Esophagus muscularis mucosa (tissue), 4 donors: ENCODE data around the gene MAD1L1. TPM values are rescaled to one million over a fixed set of nuclear protein-coding genes. Genes with fewer than 3 reads are reported as not detected.

Experiments
- DNase-seq: peaks from one replicate; pipeline ENCODE4 v3.0.0-alpha.2; 2017; ENCODE audit errors: extremely low spot score
- H3K27ac ChIP-seq, 4 donors: fragments of 200-600 bp; sonication (generic); replicated peaks in 1 of 4; 1 replicate in 3 of 4; 2 replicates in 1 of 4; pipeline ENCODE4 v1.5.1; 2016 to 2019; ENCODE audit warnings: mild to moderate bottlenecking in 1 of 4
- H3K27me3 ChIP-seq, 4 donors: fragments of 200-600 bp; sonication (generic); one replicate each; pipeline versions ENCODE4 v1.5.1 to v1.6.0; 2016 to 2019
- H3K36me3 ChIP-seq, 4 donors: fragments of 200-600 bp; sonication (generic); one replicate each; pipeline ENCODE4 v1.5.1; 2016 to 2019
- H3K4me1 ChIP-seq, 4 donors: fragments of 200-600 bp; sonication (generic); one replicate each; pipeline ENCODE4 v1.5.1; 2016 to 2019
- H3K4me3 ChIP-seq, 4 donors: fragments of 200-600 bp; sonication (generic); 1 replicate in 2 of 4; 2 replicates in 2 of 4; pipeline ENCODE4 v1.5.1; 2016 to 2019; ENCODE audit warnings: mild to moderate bottlenecking in 4 of 4, moderate library complexity in 1 of 4
- H3K9me3 ChIP-seq, 4 donors: fragments of 200-600 bp; sonication (generic); 1 replicate in 3 of 4; 2 replicates in 1 of 4; pipeline ENCODE4 v1.5.1; 2016 to 2019
- CTCF ChIP-seq, 3 experiments: fragments of 200-600 bp in 2 of 3; fragments of 450-650 bp in 1 of 3; sonication (generic) in 2 of 3; IDR thresholded peaks; one replicate each; pipeline ENCODE4 v1.5.1; 2017 to 2019; ENCODE audit warnings: antibody characterized with exemption in 3 of 3, mild to moderate bottlenecking in 2 of 3, moderate library complexity in 1 of 3
- EP300 ChIP-seq: sonication (generic); formaldehyde crosslinking; IDR thresholded peaks from one replicate; pipeline ENCODE4 v1.6.1; 2017; ENCODE audit warnings: antibody characterized with exemption
- POLR2A ChIP-seq: fragments of 450-650 bp; IDR thresholded peaks from one replicate; pipeline ENCODE4 v1.6.1; 2017; ENCODE audit warnings: antibody characterized with exemption, moderate library complexity, mild to moderate bottlenecking, low read depth
- POLR2AphosphoS5 ChIP-seq, 2 donors: sonication (generic); formaldehyde crosslinking; IDR thresholded peaks; one replicate each; pipeline ENCODE4 v1.6.1; 2017; ENCODE audit warnings: antibody characterized with exemption in 2 of 2
- WGBS: methylation state at CpG from one replicate; pipeline ENCODE4 v1.1.5; 2018; 5-methylcytosine and 5-hydroxymethylcytosine counted together
- intact Hi-C: fragments of 100-400 bp; cut with DNase I; formaldehyde crosslinking; loops from one replicate; pipeline ENCODE4 v1.15.1; 2023
- total RNA-seq, 4 donors: library from RNA; depleted of rRNA; stranded (reverse); fragments of >200 nt; gene quantifications; one replicate each; pipeline versions ENCODE4 v1.1.0 to v1.2.1, GENCODE V29; 2016

The MAD1L1 gene
- total RNA-seq, 4 donors from 2014 or later: 22.2 to 33.1 (median 29.5) TPM

GRCh38 chr7:2052657-2053048 lies 180.1 kb downstream of the MAD1L1 start:
- WGBS: 90% methylated on average over 9 of the region's 13 CpGs
- intact Hi-C loops: no loop called here
- peaks cover 0 to 16% (median 0%) of the 10 kb centered on the region in 4 donors for H3K36me3 ChIP-seq

GRCh38 chr7:2051707-2052656 lies 180.8 kb downstream of the MAD1L1 start:
- TF ChIP-seq POLR2AphosphoS5 (IDR thresholded peaks at IDR 0.05) (no peak), EP300 (no peak), POLR2A (no peak), CTCF (IDR thresholded peaks at IDR 0.05) (no peak)
- Histone ChIP-seq H3K27me3 (no peaks in the 10 kb centered on the region), H3K9me3 (no peaks in the 10 kb centered on the region), H3K4me1 (peaks cover 0 to 15% (median 0%) of the 10 kb centered on the region in 4 donors), H3K36me3 (peaks cover 0 to 16% (median 0%) of the 10 kb centered on the region in 4 donors), H3K27ac (no peak overlapping the region), H3K4me3 (no peak overlapping the region)
- DNase-seq: no peak
- WGBS: 96% methylated on average over 17 of the region's 30 CpGs
- intact Hi-C loops: no loop called here

More at GRCh38 chr7:2052657-2053048, 180.1 kb downstream of the MAD1L1 start:
- Histone ChIP-seq H3K27me3 (no peaks in the 10 kb centered on the region), H3K4me1 (peaks cover 0 to 15% (median 0%) of the 10 kb centered on the region in 4 donors), H3K27ac (no peak overlapping the region), H3K9me3 (no peaks in the 10 kb centered on the region), H3K4me3 (no peak overlapping the region)
- TF ChIP-seq CTCF (IDR thresholded peaks at IDR 0.05): no peak
- TF ChIP-seq EP300: no peak
- TF ChIP-seq POLR2A: no peak
- no peak for TF ChIP-seq POLR2AphosphoS5 (IDR thresholded peaks at IDR 0.05)
- DNase-seq: no peak

GRCh38 chr7:2050511-2050866 lies 182.3 kb downstream of the MAD1L1 start:
- no peak overlapping the region for H3K27ac ChIP-seq
- intact Hi-C loops: no loop called here
- H3K9me3 ChIP-seq: no peaks in the 10 kb centered on the region
- no peak for TF ChIP-seq EP300
- TF ChIP-seq POLR2AphosphoS5 (IDR thresholded peaks at IDR 0.05): no peak
- TF ChIP-seq CTCF (IDR thresholded peaks at IDR 0.05): no peak
- no peak for TF ChIP-seq POLR2A
- H3K4me3 ChIP-seq: no peak overlapping the region
- H3K4me1 ChIP-seq: peaks cover 0 to 15% (median 0%) of the 10 kb centered on the region in 4 donors
- no peaks in the 10 kb centered on the region for H3K27me3 ChIP-seq
- DNase-seq: no peak
- no CpG with 5 or more reads among the region's 7 CpGs for WGBS
- peaks cover 0 to 16% (median 0%) of the 10 kb centered on the region in 4 donors for H3K36me3 ChIP-seq

GRCh38 chr7:2049782-2050510 lies 182.8 kb downstream of the MAD1L1 start:
- TF ChIP-seq EP300 (no peak), POLR2AphosphoS5 (IDR thresholded peaks at IDR 0.05) (no peak), CTCF (IDR thresholded peaks at IDR 0.05) (no peak), POLR2A (no peak)
- Histone ChIP-seq H3K27me3 (no peaks in the 10 kb centered on the region), H3K9me3 (no peaks in the 10 kb centered on the region), H3K27ac (no peak overlapping the region), H3K4me3 (no peak overlapping the region), H3K4me1 (peaks cover 0 to 15% (median 0%) of the 10 kb centered on the region in 4 donors), H3K36me3 (peaks cover 0 to 14% (median 0%) of the 10 kb centered on the region in 4 donors)
- DNase-seq: no peak
- intact Hi-C loops: no loop called here
- 98% methylated on average over 23 of the region's 37 CpGs for WGBS
